K562 (cell line): ENCODE results near the gene GPD2. TPM values are rescaled to one million over a fixed set of nuclear protein-coding genes. Genes with fewer than 3 reads are reported as not detected.

Experiments
- BACH1 ChIP-seq: fragments of 200-800 bp; sonication (Bioruptor generic); IDR thresholded peaks from 2 replicates; pipeline ENCODE4 v1.6.1; 2016; ENCODE audit warnings: missing genetic modification characterization, missing compliant biosample characterization
- HIVEP1 ChIP-seq: fragments of 250-450 bp; sonication (Bioruptor Pico); IDR thresholded peaks from 2 replicates; pipeline ENCODE4 v1.4.0; 2020; ENCODE audit warnings: mild to moderate bottlenecking
- IFI16 ChIP-seq: fragments of 250-450 bp; sonication (Bioruptor Pico); IDR thresholded peaks from 2 replicates; pipeline ENCODE4 v2.1.2; 2022; ENCODE audit warnings: mild to moderate bottlenecking, inconsistent platforms
- NBN ChIP-seq: fragments of 450-650 bp; IDR thresholded peaks from 2 replicates; pipeline ENCODE4 v1.6.1; 2016; ENCODE audit warnings: low read depth, mild to moderate bottlenecking
- SOX6 ChIP-seq: fragments of 450-650 bp; IDR thresholded peaks from 2 replicates; pipeline ENCODE4 v1.6.1; 2014; ENCODE audit warnings: mild to moderate bottlenecking
- TOE1 ChIP-seq, 2 experiments: fragments of 450-650 bp in 1 of 2; sonication (generic) in 1 of 2; formaldehyde crosslinking in 1 of 2; IDR thresholded peaks; 2 replicates each; pipeline versions ENCODE4 v1.7.1 to v1.8.0; 2016 to 2022; ENCODE audit warnings: borderline replicate concordance in 2 of 2, mild to moderate bottlenecking in 2 of 2, antibody characterized with exemption in 1 of 2, inconsistent platforms in 1 of 2, low read depth in 1 of 2, missing genetic modification reagents in 1 of 2, moderate library complexity in 1 of 2
- TRIM24 ChIP-seq, 2 experiments: fragments of 450-650 bp; IDR thresholded peaks; 2 replicates each; pipeline ENCODE4 v1.6.1; 2016
- ZBTB5 ChIP-seq: fragments of 450-650 bp; IDR thresholded peaks from 2 replicates; pipeline ENCODE4 v1.6.1; 2017; ENCODE audit warnings: antibody characterized with exemption
- ZFPM2 ChIP-seq: fragments of 250-450 bp; sonication (Bioruptor Pico); IDR thresholded peaks from 2 replicates; pipeline ENCODE4 v1.5.1; 2022; ENCODE audit warnings: mild to moderate bottlenecking
- ZNF707 ChIP-seq: fragments of 250-450 bp; sonication (Bioruptor Pico); conservative IDR thresholded peaks from 2 replicates; pipeline ENCODE4 v1.8.0; 2022; ENCODE audit warnings: inconsistent platforms, mild to moderate bottlenecking, moderate library complexity
- ZNF75A ChIP-seq: fragments of 450-650 bp; formaldehyde crosslinking; IDR thresholded peaks from 2 replicates; pipeline ENCODE4 v1.4.0; 2020; ENCODE audit warnings: mild to moderate bottlenecking
- polyA plus RNA-seq, 8 experiments: library from polyadenylated mRNA; depleted of rRNA in 4 of 8; stranded (reverse) in 5 of 8; unstranded in 3 of 8; fragments of >200 nt; fragmentation: Nextera tagmentation in 2 of 8; fragmentation: Illumina TruSeq in 1 of 8; extraction: Ambion mirVana in 2 of 8; extraction: Trizol in 1 of 8; gene quantifications; 2 replicates each; pipeline versions ENCODE4 v1.2.1 to v1.2.3, GENCODE V29; 2011 to 2014; ENCODE audit warnings: inconsistent platforms in 1 of 8, missing spikeins in 1 of 8
- total RNA-seq, 7 experiments: library from RNA; depleted of rRNA in 6 of 7; stranded (reverse); fragments of >200 nt in 6 of 7; fragmentation: Illumina TruSeq in 2 of 7; extraction: Trizol in 2 of 7; gene quantifications; 2 replicates each; pipeline versions ENCODE4 v1.2.1 to v1.2.3, GENCODE V29; 2011 to 2021; ENCODE audit warnings: low replicate concordance in 1 of 7
- TF ChIP-seq, protein P1 (sequence below), 2 experiments: fragments of 450-650 bp; formaldehyde crosslinking in 1 of 2; IDR thresholded peaks; 2 replicates each; pipeline versions ENCODE4 v1.4.0 to v1.6.1; 2014 to 2020; ENCODE audit warnings: mild to moderate bottlenecking in 2 of 2, borderline replicate concordance in 1 of 2, low read depth in 1 of 2
- TF ChIP-seq, protein P2 (sequence below): fragments of 250-450 bp; sonication (Bioruptor Pico); IDR thresholded peaks from 2 replicates; pipeline ENCODE4 v1.6.1; 2021; ENCODE audit warnings: mild to moderate bottlenecking
- TF ChIP-seq, protein P3 (sequence below): fragments of 250-450 bp; sonication (Bioruptor Pico); IDR thresholded peaks from 2 replicates; pipeline ENCODE4 v1.5.0; 2022; ENCODE audit warnings: mild to moderate bottlenecking

Gene GPD2
- total and polyA plus RNA-seq, 9 of the 15 experiments (the other 6 are each of a cell fraction or from before 2014, with no cell fraction given), result 5.2 to 39.2 (median 19.0) TPM

GRCh38 chr2:156430980-156431358 lies 5.2 kb upstream of the GPD2 start (continued):
- TF ChIP-seq ZBTB5 (no peak), HIVEP1 (CRISPR knock-in tag) (no peak), BACH1 (tag) (peak; percentile 97), ZFPM2 (no peak), ZNF707 (CRISPR knock-in tag) (no peak), NBN (0 out of 2 replicates have a peak, but pooled peaks have one; percentile 19), TRIM24 (IDR thresholded peaks at IDR 0.05) (peak in 1 of 2 experiments; percentile 22; a peak in 1 of 4 replicates), TOE1 (IDR thresholded peaks at IDR 0.05; ENCODE audit: borderline replicate concordance) (0 out of 2 replicates have a peak, but pooled peaks have one; percentile 24), TOE1 (CRISPR knock-in tag; IDR thresholded peaks at IDR 0.05; ENCODE audit: borderline replicate concordance, low read depth) (no peak), SOX6 (peak; percentile 35; the same call in 1 of the 2 replicates), IFI16 (CRISPR knock-in tag) (no peak), ZNF75A (CRISPR knock-in tag) (no peak)
- TF ChIP-seq, protein P1, sequence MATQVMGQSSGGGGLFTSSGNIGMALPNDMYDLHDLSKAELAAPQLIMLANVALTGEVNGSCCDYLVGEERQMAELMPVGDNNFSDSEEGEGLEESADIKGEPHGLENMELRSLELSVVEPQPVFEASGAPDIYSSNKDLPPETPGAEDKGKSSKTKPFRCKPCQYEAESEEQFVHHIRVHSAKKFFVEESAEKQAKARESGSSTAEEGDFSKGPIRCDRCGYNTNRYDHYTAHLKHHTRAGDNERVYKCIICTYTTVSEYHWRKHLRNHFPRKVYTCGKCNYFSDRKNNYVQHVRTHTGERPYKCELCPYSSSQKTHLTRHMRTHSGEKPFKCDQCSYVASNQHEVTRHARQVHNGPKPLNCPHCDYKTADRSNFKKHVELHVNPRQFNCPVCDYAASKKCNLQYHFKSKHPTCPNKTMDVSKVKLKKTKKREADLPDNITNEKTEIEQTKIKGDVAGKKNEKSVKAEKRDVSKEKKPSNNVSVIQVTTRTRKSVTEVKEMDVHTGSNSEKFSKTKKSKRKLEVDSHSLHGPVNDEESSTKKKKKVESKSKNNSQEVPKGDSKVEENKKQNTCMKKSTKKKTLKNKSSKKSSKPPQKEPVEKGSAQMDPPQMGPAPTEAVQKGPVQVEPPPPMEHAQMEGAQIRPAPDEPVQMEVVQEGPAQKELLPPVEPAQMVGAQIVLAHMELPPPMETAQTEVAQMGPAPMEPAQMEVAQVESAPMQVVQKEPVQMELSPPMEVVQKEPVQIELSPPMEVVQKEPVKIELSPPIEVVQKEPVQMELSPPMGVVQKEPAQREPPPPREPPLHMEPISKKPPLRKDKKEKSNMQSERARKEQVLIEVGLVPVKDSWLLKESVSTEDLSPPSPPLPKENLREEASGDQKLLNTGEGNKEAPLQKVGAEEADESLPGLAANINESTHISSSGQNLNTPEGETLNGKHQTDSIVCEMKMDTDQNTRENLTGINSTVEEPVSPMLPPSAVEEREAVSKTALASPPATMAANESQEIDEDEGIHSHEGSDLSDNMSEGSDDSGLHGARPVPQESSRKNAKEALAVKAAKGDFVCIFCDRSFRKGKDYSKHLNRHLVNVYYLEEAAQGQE (IDR thresholded peaks at IDR 0.05; ENCODE audit: borderline replicate concordance), result no peak
- TF ChIP-seq, protein P1 (CRISPR knock-in tag; IDR thresholded peaks at IDR 0.05; ENCODE audit: low read depth), result no peak
- TF ChIP-seq, protein P2, sequence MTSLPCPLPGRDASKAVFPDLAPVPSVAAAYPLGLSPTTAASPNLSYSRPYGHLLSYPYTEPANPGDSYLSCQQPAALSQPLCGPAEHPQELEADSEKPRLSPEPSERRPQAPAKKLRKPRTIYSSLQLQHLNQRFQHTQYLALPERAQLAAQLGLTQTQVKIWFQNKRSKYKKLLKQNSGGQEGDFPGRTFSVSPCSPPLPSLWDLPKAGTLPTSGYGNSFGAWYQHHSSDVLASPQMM (CRISPR knock-in tag), result no peak
- TF ChIP-seq, protein P3, sequence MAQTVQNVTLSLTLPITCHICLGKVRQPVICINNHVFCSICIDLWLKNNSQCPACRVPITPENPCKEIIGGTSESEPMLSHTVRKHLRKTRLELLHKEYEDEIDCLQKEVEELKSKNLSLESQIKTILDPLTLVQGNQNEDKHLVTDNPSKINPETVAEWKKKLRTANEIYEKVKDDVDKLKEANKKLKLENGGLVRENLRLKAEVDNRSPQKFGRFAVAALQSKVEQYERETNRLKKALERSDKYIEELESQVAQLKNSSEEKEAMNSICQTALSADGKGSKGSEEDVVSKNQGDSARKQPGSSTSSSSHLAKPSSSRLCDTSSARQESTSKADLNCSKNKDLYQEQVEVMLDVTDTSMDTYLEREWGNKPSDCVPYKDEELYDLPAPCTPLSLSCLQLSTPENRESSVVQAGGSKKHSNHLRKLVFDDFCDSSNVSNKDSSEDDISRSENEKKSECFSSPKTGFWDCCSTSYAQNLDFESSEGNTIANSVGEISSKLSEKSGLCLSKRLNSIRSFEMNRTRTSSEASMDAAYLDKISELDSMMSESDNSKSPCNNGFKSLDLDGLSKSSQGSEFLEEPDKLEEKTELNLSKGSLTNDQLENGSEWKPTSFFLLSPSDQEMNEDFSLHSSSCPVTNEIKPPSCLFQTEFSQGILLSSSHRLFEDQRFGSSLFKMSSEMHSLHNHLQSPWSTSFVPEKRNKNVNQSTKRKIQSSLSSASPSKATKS (CRISPR knock-in tag), result no peak
